Heart right ventricle (tissue), 16 donors: ENCODE measurements around the gene TSPAN18. TPM values are rescaled to one million over a fixed set of nuclear protein-coding genes. Genes with fewer than 3 reads are reported as not detected.

Experiments
- ATAC-seq, 8 donors: fragments of 200-7000 bp; cut with Tn5 transposase; one replicate each; pipeline ENCODE4 v1.9.1; 2020; ENCODE audit warnings: mild to moderate bottlenecking in 8 of 8, moderate library complexity in 8 of 8, moderate number of reproducible peaks in 1 of 8
- DNase-seq, 2 donors: peaks; one replicate each; pipeline ENCODE4 v3.0.0-alpha.2; 2020
- H3K27ac ChIP-seq, 10 donors: fragments of 200-600 bp; sonication (generic) in 2 of 10; one replicate each; pipeline versions ENCODE4 v1.5.0 to v1.8.0; 2020 to 2022; ENCODE audit warnings: mild to moderate bottlenecking in 3 of 10
- H3K27me3 ChIP-seq, 7 donors: fragments of 200-600 bp; one replicate each; pipeline ENCODE4 v1.8.0; 2021 to 2022; ENCODE audit warnings: mild to moderate bottlenecking in 2 of 7
- H3K36me3 ChIP-seq, 9 donors: fragments of 200-600 bp; sonication (generic) in 1 of 9; one replicate each; pipeline versions ENCODE4 v1.5.0 to v1.8.0; 2020 to 2022; ENCODE audit warnings: mild to moderate bottlenecking in 2 of 9
- H3K4me1 ChIP-seq, 9 donors: fragments of 200-600 bp; sonication (generic) in 1 of 9; one replicate each; pipeline versions ENCODE4 v1.5.0 to v1.8.0; 2020 to 2022; ENCODE audit warnings: mild to moderate bottlenecking in 4 of 9
- H3K4me3 ChIP-seq, 10 donors: fragments of 200-600 bp; sonication (generic) in 2 of 10; one replicate each; pipeline versions ENCODE4 v1.5.0 to v1.8.0; 2020 to 2022; ENCODE audit warnings: mild to moderate bottlenecking in 7 of 10, moderate library complexity in 2 of 10
- H3K9me3 ChIP-seq, 11 donors: fragments of 200-600 bp in 10 of 11; sonication (generic) in 2 of 11; one replicate each; pipeline versions ENCODE4 v1.5.0 to v1.8.0; 2013 to 2022; ENCODE audit warnings: mild to moderate bottlenecking in 2 of 11, control low read depth in 1 of 11, moderate library complexity in 1 of 11
- CTCF ChIP-seq, 9 donors: fragments of 200-600 bp; sonication (generic) in 2 of 9; IDR thresholded peaks; one replicate each; pipeline versions ENCODE4 v1.5.0 to v1.8.0; 2021 to 2022; ENCODE audit warnings: antibody characterized with exemption in 9 of 9, mild to moderate bottlenecking in 5 of 9, moderate library complexity in 1 of 9
- WGBS, 2 donors: extraction: QIAGEN DNeasy Blood & Tissue Kit; methylation state at CpG; one replicate each; pipeline ENCODE4 v1.1.7; 2013; ENCODE audit warnings: inconsistent platforms in 1 of 2; 5-methylcytosine and 5-hydroxymethylcytosine counted together
- intact Hi-C, 10 donors: fragments of 100-400 bp; cut with DNase I; formaldehyde crosslinking; loops; one replicate each; pipeline versions ENCODE4 v1.11.1 to v1.14.2; 2022
- polyA plus RNA-seq, 2 donors: library from polyadenylated mRNA; stranded (reverse); fragments of 200-250 nt; gene quantifications; one replicate each; pipeline ENCODE4 v1.2.3, GENCODE V29; 2013
- total RNA-seq, 10 donors: library from RNA; stranded (reverse); fragmentation: NEBNext Ultra II Directional in 3 of 10; extraction: Animal tissue kit (Norgen Biotek cat#: 25700) in 3 of 10; gene quantifications; one replicate each; pipeline versions ENCODE4 v1.2.1 to v1.2.4, GENCODE V29; 2021 to 2023
- donor health status: Arrhythmogenic right ventricular cardiomyopathy.
- donor health status: ischemic (EF 13 %, LVEDD 7.1; RV severe dilation, severe dysfunction).
- donor health status: healthy with polysubstance abuse.
- donor health status: DM: no; HTN: yes; CAD: no.
- donor health status: DM: no; HTN: no; CAD: no.
- donor health status: ischemic (EF 25% LVEDD 6.9; RV normal size, moderate dysfunction).
- donor health status: ischemic (EF 25% LVEDD 5.7; RV mildly dilated, moderate dysfunction).
- donor health status: healthy.
- donor health status: DM: yes; HTN: yes; CAD: no.
- donor health status: Ischemic cardiomyopathy.
- donor health status: ischemic (EF 35%, LVEDD 5.7; RV mildly dilated, moderate dysfunction).
- donor health status: nonischemic (EF 11% LVEDD 7.7; RV severe dilation, severe dysfunction).
- donor health status: DM: yes; HTN: yes; CAD: no.
- donor health status: PGD.
- donor health status: ischemic (EF 29% LVEDD 5.4; RV normal size, mild dysfunction).
- donor health status: nonischemic (EF 23%, LVEDD 6.1; RV moderate dilation, normal function).

The TSPAN18 gene
- total and polyA plus RNA-seq, 12 donors: 37.7 to 140 (median 92.9) TPM

- no peak for TF ChIP-seq CTCF (IDR thresholded peaks at IDR 0.05)
- ATAC-seq: peak; percentile 85 to 92 (median 89)
- Histone ChIP-seq H3K4me1 (peaks cover 12 to 80% (median 36%) of the 10 kb centered on the region in 9 donors), H3K27me3 (peaks cover 0 to 4% (median 0%) of the 10 kb centered on the region in 7 donors), H3K36me3 (peaks cover 0 to 17% (median 5%) of the 10 kb centered on the region in 9 donors), H3K27ac (peak overlapping the region; percentile 47 to 92 (median 80)), H3K9me3 (no peaks in the 10 kb centered on the region), H3K4me3 (no peak overlapping the region)
- peak; percentile 54 to 72 for DNase-seq
- intact Hi-C loops: no loop called here
- WGBS, 2 donors: 58 to 63% methylated on average over 19 of the region's 19 CpGs
Observed at GRCh38 chr11:44861849-44862557, 135.2 kb downstream of the TSPAN18 start.

GRCh38 chr11:44862558-44863101, 135.9 kb downstream of the TSPAN18 start:
- intact Hi-C loops: no loop called here
- no peak for TF ChIP-seq CTCF (IDR thresholded peaks at IDR 0.05)
- H3K27ac ChIP-seq: peak overlapping the region; percentile 47 to 92 (median 80)
- no peak for DNase-seq
- peak in 2 of 8 donors; percentile 1 to 2 for ATAC-seq
- H3K27me3 ChIP-seq: peaks cover 0 to 4% (median 0%) of the 10 kb centered on the region in 7 donors
- H3K4me3 ChIP-seq: no peak overlapping the region
- 78 to 84% methylated on average over 5 of the region's 5 CpGs for WGBS, 2 donors
- H3K4me1 ChIP-seq: peaks cover 7 to 75% (median 31%) of the 10 kb centered on the region in 9 donors
- H3K9me3 ChIP-seq: no peaks in the 10 kb centered on the region
- H3K36me3 ChIP-seq: peaks cover 0 to 18% (median 5%) of the 10 kb centered on the region in 9 donors

GRCh38 chr11:44863231-44863630, 136.5 kb downstream of the TSPAN18 start:
- H3K27ac ChIP-seq: peak overlapping the region in 9 of 10 donors; percentile 55 to 92 (median 80)
- whole genome bisulfite sequencing, 2 donors: 75 to 76% methylated on average over 6 of the region's 6 CpGs
- ATAC-seq: no peak

More at GRCh38 chr11:44863231-44863630, 136.5 kb downstream of the TSPAN18 start:
- intact Hi-C loops: no loop called here
- H3K36me3 ChIP-seq: peaks cover 0 to 18% (median 5%) of the 10 kb centered on the region in 9 donors
- no peaks in the 10 kb centered on the region for H3K9me3 ChIP-seq
- peaks cover 3 to 70% (median 30%) of the 10 kb centered on the region in 9 donors for H3K4me1 ChIP-seq
- TF ChIP-seq CTCF (IDR thresholded peaks at IDR 0.05): no peak
- peaks cover 0 to 4% (median 0%) of the 10 kb centered on the region in 7 donors for H3K27me3 ChIP-seq
- no peak for DNase-seq
- H3K4me3 ChIP-seq: no peak overlapping the region
